Prostate gland (tissue), 2 donors: Measurements from ENCODE around the gene CFAP61. TPM values are rescaled to one million over a fixed set of nuclear protein-coding genes. Genes with fewer than 3 reads are reported as not detected.

Source experiments
- DNase-seq: peaks from one replicate; pipeline ENCODE4 v3.0.0-alpha.2; 2019; ENCODE audit warnings: low spot score
- H3K27ac ChIP-seq, 2 donors: fragments of 200-600 bp; sonication (generic); 2 replicates each; pipeline ENCODE4 v1.5.1; 2017 to 2019
- H3K27me3 ChIP-seq: fragments of 200-600 bp; sonication (generic); replicated peaks from 2 replicates; pipeline ENCODE4 v1.5.1; 2019; ENCODE audit not compliant: insufficient read depth
- H3K36me3 ChIP-seq, 2 donors: fragments of 200-600 bp; sonication (generic); 1 replicate in 1 of 2; 2 replicates in 1 of 2; pipeline versions ENCODE4 v1.5.1 to v1.8.1; 2017 to 2019
- H3K4me1 ChIP-seq: fragments of 200-600 bp; sonication (generic); replicated peaks from 2 replicates; pipeline ENCODE4 v1.5.1; 2019
- H3K4me3 ChIP-seq, 2 donors: fragments of 200-600 bp; sonication (generic); 2 replicates each; pipeline ENCODE4 v1.5.1; 2017 to 2019
- H3K9me3 ChIP-seq: fragments of 200-600 bp; sonication (generic); 2 replicates; pipeline ENCODE4 v1.5.1; 2017
- CTCF ChIP-seq, 4 experiments: fragments of 200-600 bp in 2 of 4; fragments of 450-650 bp in 2 of 4; sonication (generic) in 2 of 4; IDR thresholded peaks; 1 replicate in 3 of 4; 2 replicates in 1 of 4; pipeline ENCODE4 v1.5.1; 2016 to 2019; ENCODE audit warnings: antibody characterized with exemption in 4 of 4, mild to moderate bottlenecking in 2 of 4, moderate library complexity in 2 of 4
- POLR2AphosphoS5 ChIP-seq: sonication (generic); formaldehyde crosslinking; IDR thresholded peaks from one replicate; pipeline ENCODE4 v1.6.1; 2017; ENCODE audit warnings: antibody characterized with exemption
- WGBS: methylation state at CpG from one replicate; pipeline ENCODE4 v1.1.5; 2018; 5-methylcytosine and 5-hydroxymethylcytosine counted together
- intact Hi-C: fragments of 100-400 bp; cut with DNase I; formaldehyde crosslinking; loops from one replicate; pipeline ENCODE4 v1.14.2; 2022
- small RNA-seq, 2 donors: library from RNA; depleted of rRNA; stranded (forward); fragments of <200 nt; gene quantifications; one replicate each; pipeline ENCODE3, GENCODE V24; 2016
- total RNA-seq, 2 donors: library from RNA; depleted of rRNA; stranded (reverse); fragments of >200 nt; gene quantifications; one replicate each; pipeline ENCODE4 v1.1.0, GENCODE V29; 2016

The CFAP61 gene
- total RNA-seq, 2 donors from 2014 or later = 0.14 to 8.1 TPM

GRCh38 chr20:20407891-20408805 is 355.8 kb downstream of the CFAP61 start:
- 68% methylated on average over 6 of the region's 6 CpGs for WGBS
- DNase-seq = no peak
- no peaks in the 10 kb centered on the region for H3K36me3 ChIP-seq

GRCh38 chr20:20409331-20409730 is 357.0 kb downstream of the CFAP61 start:
- no peak overlapping the region for H3K4me3 ChIP-seq
- no peaks in the 10 kb centered on the region for H3K9me3 ChIP-seq
- no peak overlapping the region for H3K27ac ChIP-seq
- 98% methylated on average over 4 of the region's 4 CpGs for WGBS
- DNase-seq = no peak
- no peaks in the 10 kb centered on the region for H3K27me3 ChIP-seq
- H3K36me3 ChIP-seq = no peaks in the 10 kb centered on the region
- intact Hi-C loops = no loop called here
- TF ChIP-seq CTCF (IDR thresholded peaks at IDR 0.05) (no peak), POLR2AphosphoS5 (no peak)
- no peaks in the 10 kb centered on the region for H3K4me1 ChIP-seq

More at GRCh38 chr20:20407891-20408805, 355.8 kb downstream of the CFAP61 start:
- no peaks in the 10 kb centered on the region for H3K27me3 ChIP-seq
- H3K9me3 ChIP-seq = no peaks in the 10 kb centered on the region
- no peak overlapping the region for H3K4me3 ChIP-seq
- intact Hi-C loops = no loop called here
- no peaks in the 10 kb centered on the region for H3K4me1 ChIP-seq
- TF ChIP-seq POLR2AphosphoS5 (no peak), CTCF (IDR thresholded peaks at IDR 0.05) (peak in 1 of 4 experiments; percentile 25)
- no peak overlapping the region for H3K27ac ChIP-seq

Small RNA genes within 50 kb of the gene (small RNA-seq; reads per million reads assigned to genes)
- 0 reads per million in 2 donors for gene RN7SL690P

Other genes starting within 250 kb of the CFAP61 start
- gene NAA20, start 35.2 kb upstream of the CFAP61 start, total RNA-seq = 10 to 100 TPM; 33.9 to 48.5 TPM
- 10 to 100 TPM; 22.0 to 27.1 TPM for gene CRNKL1, start 66 bp upstream of the CFAP61 start, total RNA-seq